Activated CD8-positive, alpha-beta T cell treated with anti-CD3 and anti-CD28 coated beads for 36 hours (primary cell): ENCODE data around the gene GALNT9. TPM values are rescaled to one million over a fixed set of nuclear protein-coding genes. Genes with fewer than 3 reads are reported as not detected.
"Not testable (repeated sequence)": the region's sequence is repeated elsewhere in the genome, so short reads cannot be mapped to it uniquely, and the experiment has no call there.

Source experiments
- ATAC-seq: fragments of 200-7000 bp; cut with Tn5 transposase; one replicate; pipeline ENCODE4 v1.10.0; 2021; ENCODE audit warnings: mild to moderate bottlenecking, moderate library complexity
- CTCF ChIA-PET: fragments of 350-600 bp; sonication (Branson Sonifier 250); formaldehyde crosslinking; loops from one replicate; lab custom pipeline; 2021; ENCODE audit warnings: antibody characterized with exemption; lab: Charles Lee
- POLR2A ChIA-PET: fragments of 350-600 bp; sonication (Branson Sonifier 250); formaldehyde crosslinking; loops from one replicate; lab custom pipeline; 2021; ENCODE audit warnings: antibody characterized with exemption; lab: Charles Lee
- DNase-seq: peaks from one replicate; pipeline ENCODE4 v3.0.0-alpha.2; 2020
- H3K27ac Mint-ChIP-seq: one replicate; pipeline ENCODE4 v1.8.0; 2021; ENCODE audit warnings: mild to moderate bottlenecking, mixed read lengths
- H3K27me3 Mint-ChIP-seq: one replicate; pipeline ENCODE4 v1.8.0; 2021; ENCODE audit warnings: mixed read lengths
- H3K36me3 Mint-ChIP-seq: one replicate; pipeline ENCODE4 v1.8.0; 2021; ENCODE audit warnings: low read depth, mixed read lengths
- H3K4me1 Mint-ChIP-seq: one replicate; pipeline ENCODE4 v1.8.0; 2021; ENCODE audit warnings: low read depth, mixed read lengths
- H3K4me3 Mint-ChIP-seq: one replicate; pipeline ENCODE4 v1.8.0; 2021; ENCODE audit warnings: mild to moderate bottlenecking, moderate library complexity, mixed read lengths
- H3K9me3 Mint-ChIP-seq: one replicate; pipeline ENCODE4 v1.8.0; 2021; ENCODE audit warnings: mixed read lengths
- CTCF ChIP-seq: fragments of 200-600 bp; IDR thresholded peaks from one replicate; pipeline ENCODE4 v1.8.0; 2022; ENCODE audit warnings: antibody characterized with exemption, mild to moderate bottlenecking
- intact Hi-C: fragments of 100-400 bp; cut with micrococcal nuclease; formaldehyde crosslinking; loops from one replicate; pipeline ENCODE4 v1.10.0; 2022
- total RNA-seq, 2 experiments: library from RNA; stranded (reverse); gene quantifications; one replicate each; pipeline ENCODE4 v1.2.3, GENCODE V29; 2021

Gene GALNT9
- total RNA-seq, 2 experiments from 2014 or later = not detected

- no peaks in the 10 kb centered on the region for H3K36me3 Mint-ChIP-seq
- H3K27ac Mint-ChIP-seq = no peak overlapping the region
- ATAC-seq = no peak
- no peaks in the 10 kb centered on the region for H3K4me1 Mint-ChIP-seq
- ChIA-PET POLR2A (no interaction called here), CTCF (no interaction called here)
- peaks cover 1% of the 10 kb centered on the region for H3K9me3 Mint-ChIP-seq
- H3K27me3 Mint-ChIP-seq = peaks cover 6% of the 10 kb centered on the region
- DNase-seq = no peak
- intact Hi-C loops = no loop called here
- H3K4me3 Mint-ChIP-seq = no peak overlapping the region
- no peak for TF ChIP-seq CTCF
These were observed 33.3 kb downstream of the GALNT9 start for GRCh38 chr12:132296063-132296462.

GRCh38 chr12:132295561-132295960 lies 33.8 kb downstream of the GALNT9 start:
- H3K4me1 Mint-ChIP-seq, DNase-seq, H3K9me3 Mint-ChIP-seq, H3K36me3 Mint-ChIP-seq, CTCF ChIA-PET, intact Hi-C loops, H3K27ac Mint-ChIP-seq, POLR2A ChIA-PET, H3K27me3 Mint-ChIP-seq, H3K4me3 Mint-ChIP-seq, ATAC-seq: not testable (repeated sequence)

- DNase-seq = no peak
- no peaks in the 10 kb centered on the region for H3K4me1 Mint-ChIP-seq
- H3K9me3 Mint-ChIP-seq = peaks cover 1% of the 10 kb centered on the region
- no peak for TF ChIP-seq CTCF
- no peak overlapping the region for H3K4me3 Mint-ChIP-seq
- no peak overlapping the region for H3K27ac Mint-ChIP-seq
- POLR2A ChIA-PET = no interaction called here
- CTCF ChIA-PET = no interaction called here
- H3K27me3 Mint-ChIP-seq = peaks cover 6% of the 10 kb centered on the region
- intact Hi-C loops = no loop called here
- no peaks in the 10 kb centered on the region for H3K36me3 Mint-ChIP-seq
- no peak for ATAC-seq
These were observed 34.3 kb downstream of the GALNT9 start for GRCh38 chr12:132295101-132295526.

GRCh38 chr12:132294121-132295034 lies 35.0 kb downstream of the GALNT9 start:
- Mint-ChIP-seq H3K27me3 (peaks cover 6% of the 10 kb centered on the region), H3K36me3 (no peaks in the 10 kb centered on the region), H3K4me1 (no peaks in the 10 kb centered on the region), H3K9me3 (peaks cover 1% of the 10 kb centered on the region), H3K4me3 (no peak overlapping the region), H3K27ac (no peak overlapping the region)
- CTCF ChIA-PET = no interaction called here
- intact Hi-C loops = no loop called here
- POLR2A ChIA-PET = no interaction called here
- DNase-seq (no peak), ATAC-seq (no peak)
- TF ChIP-seq CTCF = no peak

- ChIA-PET POLR2A (no interaction called here), CTCF (no interaction called here)
- intact Hi-C loops = no loop called here
- ATAC-seq = no peak
- Mint-ChIP-seq H3K9me3 (peaks cover 1% of the 10 kb centered on the region), H3K36me3 (no peaks in the 10 kb centered on the region), H3K27me3 (peaks cover 6% of the 10 kb centered on the region), H3K4me3 (no peak overlapping the region), H3K27ac (no peak overlapping the region), H3K4me1 (no peaks in the 10 kb centered on the region)
- no peak for DNase-seq
- no peak for TF ChIP-seq CTCF
These were observed 36.8 kb downstream of the GALNT9 start for GRCh38 chr12:132292328-132293319.
